Fibroblast of mammary gland (primary cell): ENCODE data around the gene TESMIN.

ENCODE experiments used
- DNase-seq: peaks from one replicate; pipeline ENCODE4 v3.0.0-alpha.2; 2010; ENCODE audit warnings: low read depth
- H3K4me3 ChIP-seq: 2 replicates; pipeline ENCODE4 v1.5.1; 2011; ENCODE audit warnings: low read depth, mild to moderate bottlenecking, low read length, moderate library complexity; ENCODE audit not compliant: control insufficient read depth
- TF ChIP-seq, protein P1 (sequence below): conservative IDR thresholded peaks from 2 replicates; pipeline ENCODE4 v1.5.1; 2011; ENCODE audit warnings: low read depth, low read length, inconsistent platforms; ENCODE audit not compliant: control insufficient read depth, insufficient read depth

Gene TESMIN

DNA sequence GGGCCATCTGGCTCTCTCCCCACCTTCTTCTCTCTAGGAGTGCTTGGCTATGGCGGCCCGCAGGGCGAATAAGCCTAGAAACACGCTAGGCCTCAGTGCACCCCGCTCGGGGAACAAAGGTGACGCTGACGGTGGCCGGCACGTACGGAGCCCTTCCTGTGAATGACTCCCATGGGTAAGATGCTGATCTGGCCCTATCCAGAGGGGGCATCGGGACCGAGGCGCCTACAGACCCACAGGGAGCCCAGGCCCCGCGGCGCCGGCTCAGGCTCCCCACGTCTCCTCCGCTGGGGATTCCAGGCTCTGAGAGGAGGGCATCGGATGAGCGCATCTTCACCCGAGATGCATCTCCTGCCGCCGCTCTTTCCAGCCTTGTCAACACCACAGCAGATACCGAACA, 31.4 kb upstream of the TESMIN start:
- no peak for DNase-seq
- no peak overlapping the region for H3K4me3 ChIP-seq
- TF ChIP-seq, protein P1, sequence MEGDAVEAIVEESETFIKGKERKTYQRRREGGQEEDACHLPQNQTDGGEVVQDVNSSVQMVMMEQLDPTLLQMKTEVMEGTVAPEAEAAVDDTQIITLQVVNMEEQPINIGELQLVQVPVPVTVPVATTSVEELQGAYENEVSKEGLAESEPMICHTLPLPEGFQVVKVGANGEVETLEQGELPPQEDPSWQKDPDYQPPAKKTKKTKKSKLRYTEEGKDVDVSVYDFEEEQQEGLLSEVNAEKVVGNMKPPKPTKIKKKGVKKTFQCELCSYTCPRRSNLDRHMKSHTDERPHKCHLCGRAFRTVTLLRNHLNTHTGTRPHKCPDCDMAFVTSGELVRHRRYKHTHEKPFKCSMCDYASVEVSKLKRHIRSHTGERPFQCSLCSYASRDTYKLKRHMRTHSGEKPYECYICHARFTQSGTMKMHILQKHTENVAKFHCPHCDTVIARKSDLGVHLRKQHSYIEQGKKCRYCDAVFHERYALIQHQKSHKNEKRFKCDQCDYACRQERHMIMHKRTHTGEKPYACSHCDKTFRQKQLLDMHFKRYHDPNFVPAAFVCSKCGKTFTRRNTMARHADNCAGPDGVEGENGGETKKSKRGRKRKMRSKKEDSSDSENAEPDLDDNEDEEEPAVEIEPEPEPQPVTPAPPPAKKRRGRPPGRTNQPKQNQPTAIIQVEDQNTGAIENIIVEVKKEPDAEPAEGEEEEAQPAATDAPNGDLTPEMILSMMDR, result no peak

DNA sequence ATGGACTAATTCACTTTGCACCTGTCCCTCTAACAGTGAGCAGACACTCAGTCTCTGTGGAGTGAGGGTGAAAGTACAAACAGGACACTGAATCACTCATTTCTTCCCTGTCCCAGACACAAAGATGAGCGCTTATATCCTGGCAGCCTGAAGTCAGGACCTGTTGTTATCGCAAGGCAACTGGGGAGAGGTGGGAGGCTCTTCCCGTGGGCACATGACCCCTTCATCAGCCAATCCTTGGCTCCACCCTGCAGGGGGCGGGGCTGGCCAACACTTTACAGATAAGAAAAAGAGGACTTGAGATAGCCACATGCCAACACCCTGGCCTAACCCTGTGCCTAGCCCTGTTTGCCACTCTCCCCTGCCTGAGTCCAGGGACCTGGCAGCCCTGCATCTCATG, 29.5 kb upstream of the TESMIN start:
- TF ChIP-seq, protein P1, result no peak
- peak; percentile 4 for DNase-seq
- H3K4me3 ChIP-seq, result no peak overlapping the region

DNA sequence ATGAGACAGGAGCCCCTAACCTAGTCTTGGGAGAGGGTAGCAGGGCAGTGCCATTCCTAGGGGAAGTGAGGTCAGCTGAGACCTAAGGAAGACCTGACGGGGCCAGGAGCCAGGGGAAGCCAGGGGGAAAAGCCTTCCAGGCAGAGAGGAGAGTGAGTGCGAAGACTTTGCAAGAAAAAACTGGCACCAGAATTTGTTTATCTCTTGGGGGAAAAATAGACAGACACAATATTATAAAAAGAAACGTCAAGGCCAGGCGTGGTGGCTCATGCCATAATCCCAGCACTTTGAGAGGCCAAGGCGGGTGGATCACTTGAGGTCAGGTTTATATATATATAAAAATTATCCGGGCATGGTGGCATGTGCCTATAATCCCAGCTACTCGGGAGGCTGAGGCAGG, 26.9 kb upstream of the TESMIN start:
- DNase-seq, result no peak
- TF ChIP-seq, protein P1, result no peak
- H3K4me3 ChIP-seq, result no peak overlapping the region

DNA sequence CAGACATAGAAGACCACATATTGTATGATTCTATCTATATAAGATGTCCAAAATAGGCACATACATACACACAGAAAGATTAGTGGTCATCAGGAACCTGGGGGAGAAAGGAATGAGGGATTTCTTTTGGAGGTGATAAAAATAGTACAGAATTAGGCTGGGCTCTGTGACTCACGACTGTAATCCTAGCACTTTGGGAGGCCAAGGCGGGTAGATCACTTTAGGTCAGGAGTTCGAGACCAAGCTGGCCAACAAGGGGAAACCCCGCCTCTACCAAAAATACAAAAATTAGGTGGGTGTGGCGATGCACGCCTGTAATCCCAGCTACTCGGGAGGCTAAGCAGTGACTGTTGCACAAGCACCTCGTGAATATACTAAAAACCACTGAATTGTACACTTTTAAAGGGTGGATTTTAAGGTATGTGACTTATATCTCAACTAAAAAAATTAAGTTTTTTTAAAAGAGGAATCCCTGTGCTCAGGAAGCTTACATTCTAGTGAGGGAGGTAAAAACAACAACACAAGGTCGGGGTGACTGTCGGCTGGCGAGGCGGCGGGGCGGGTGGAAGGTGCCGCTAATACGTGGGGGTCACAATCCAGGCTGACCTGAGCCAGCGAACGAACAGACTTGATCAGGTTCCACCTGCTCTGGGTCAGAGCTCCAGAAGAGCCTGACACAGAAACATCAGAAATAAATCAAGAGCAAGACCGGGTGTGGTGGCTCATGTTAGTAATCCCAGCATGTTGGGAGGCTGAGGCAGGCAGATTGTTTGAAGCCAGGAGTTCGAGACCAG, 25.3 kb upstream of the TESMIN start:
- H3K4me3 ChIP-seq, result no peak overlapping the region
- TF ChIP-seq, protein P1, result no peak
- no peak for DNase-seq

DNA sequence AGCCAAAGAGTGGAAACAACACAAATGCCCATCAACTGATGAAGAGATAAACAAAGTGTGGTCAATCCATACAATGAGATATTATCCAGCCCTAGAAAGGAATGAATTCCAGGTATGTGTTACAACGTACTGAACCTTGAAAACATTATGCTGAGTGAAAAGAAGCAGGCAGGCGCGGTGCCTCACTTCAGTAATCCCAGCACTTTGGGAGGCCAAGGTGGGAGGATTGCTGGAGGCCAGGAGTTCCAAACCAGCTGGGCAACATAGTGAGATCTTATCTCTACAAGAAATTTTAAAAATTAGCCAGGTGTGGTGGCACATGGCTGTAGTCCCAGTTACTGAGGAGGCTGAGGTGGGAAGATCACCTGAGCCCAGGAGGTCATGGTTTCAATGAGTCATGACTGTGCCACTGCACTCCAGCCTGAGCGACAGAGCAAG, 24.6 kb upstream of the TESMIN start:
- TF ChIP-seq, protein P1, result no peak
- no peak overlapping the region for H3K4me3 ChIP-seq
- DNase-seq, result no peak

DNA sequence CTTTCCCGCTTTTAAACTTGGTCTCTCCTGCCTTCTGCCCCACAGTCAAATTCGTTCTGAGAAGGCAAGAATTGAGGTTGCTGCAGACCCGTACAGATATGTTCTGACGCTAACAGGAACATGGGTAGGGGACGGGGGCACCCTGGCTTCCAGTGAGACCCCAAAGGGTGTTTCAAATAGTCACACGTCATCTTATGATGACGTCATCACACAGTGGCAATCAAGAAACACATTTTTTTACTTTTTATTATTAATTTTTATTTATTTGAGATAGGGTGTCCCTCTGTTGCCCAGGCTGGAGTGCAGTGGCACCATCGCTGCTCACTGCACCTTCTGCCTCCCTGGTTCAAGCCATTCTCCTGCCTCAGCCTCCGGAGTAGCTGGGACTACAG, 22.9 kb upstream of the TESMIN start:
- DNase-seq, result no peak
- no peak overlapping the region for H3K4me3 ChIP-seq
- TF ChIP-seq, protein P1, result no peak

DNA sequence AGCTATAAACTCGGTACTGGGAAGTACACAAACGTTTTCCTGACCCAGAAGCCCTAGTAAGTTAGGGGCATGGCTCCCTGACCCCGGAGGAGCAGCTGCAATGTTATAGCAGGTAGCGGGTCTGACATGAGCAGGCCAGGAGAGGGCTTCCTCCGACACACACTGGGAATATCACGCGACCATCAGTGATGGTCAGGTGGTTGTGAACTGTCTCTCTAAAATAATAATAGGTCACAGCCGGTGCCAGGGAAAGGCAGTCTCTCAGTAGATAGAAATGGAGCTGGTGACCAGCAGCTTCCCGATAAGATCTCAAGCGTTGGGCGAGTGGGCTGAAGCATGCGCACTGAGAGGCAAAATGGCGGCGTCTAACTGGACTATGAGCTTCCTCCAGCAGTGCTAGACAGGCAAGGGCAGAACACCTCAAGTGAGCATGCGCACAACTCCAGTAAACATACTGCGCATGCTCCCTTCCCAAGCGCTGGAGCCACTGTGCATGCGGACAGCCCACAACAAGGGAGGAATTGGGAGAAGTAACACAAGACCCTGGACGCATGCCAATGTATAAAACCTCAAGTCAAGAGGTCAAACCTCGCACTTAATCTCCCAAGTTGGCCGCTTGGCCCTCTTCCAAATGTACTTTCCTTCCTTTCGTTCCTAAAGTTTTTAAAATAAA, 22.3 kb upstream of the TESMIN start:
- peak; percentile 10 for DNase-seq
- TF ChIP-seq, protein P1, result no peak
- H3K4me3 ChIP-seq, result no peak overlapping the region
